ENCODE results near the gene FXYD5. TPM values are rescaled to one million over a fixed set of nuclear protein-coding genes. Genes with fewer than 3 reads are reported as not detected.

The FXYD5 gene
- total and polyA plus RNA-seq, 10 of the 15 experiments (the other 5 are each of a cell fraction or from before 2014, with no cell fraction given): 30.0 to 159 (median 93.9) TPM

GRCh38 chr19:35170359-35171061, 16.0 kb downstream of the FXYD5 start:
- Histone ChIP-seq H4K20me1 (ENCODE audit: control insufficient read depth, insufficient read depth) (no peaks in the 10 kb centered on the region), H2AFZ (ENCODE audit: control insufficient read depth, low read depth, low read length) (no peak overlapping the region), H3K27me3 (replicated peaks in 1 of 2; ENCODE audit: control insufficient read depth in 2 of 2, insufficient read depth in 2 of 2, low read length in 1 of 2) (no peaks in the 10 kb centered on the region), H3K79me2 (ENCODE audit: control insufficient read depth, insufficient read depth, low read length) (no peaks in the 10 kb centered on the region), H3K9ac (ENCODE audit: control insufficient read depth, insufficient read depth, low read length) (no peak overlapping the region), H3K36me3 (ENCODE audit: control insufficient read depth in 2 of 2, insufficient read depth in 2 of 2, low read length in 1 of 2) (peaks cover 17 to 19% of the 10 kb centered on the region in 2 experiments), H3K4me2 (ENCODE audit: control insufficient read depth, insufficient read depth) (no peak overlapping the region), H3K4me3 (no peak overlapping the region), H3K4me1 (ENCODE audit: control insufficient read depth, insufficient read depth, low read length) (peaks cover 11% of the 10 kb centered on the region; the same call in 1 of the 2 replicates), H3K27ac (ENCODE audit: control insufficient read depth, insufficient read depth) (no peak overlapping the region), H3K9me3 (replicated peaks; ENCODE audit: control insufficient read depth, insufficient read depth, low read length) (peaks cover 13% of the 10 kb centered on the region)
- 97% methylated on average over 5 of the region's 7 CpGs for WGBS (ENCODE audit: insufficient coverage, insufficient replicate concordance, low lambda C conversion rate, missing lambda C conversion rate)
- ChIA-PET POLR2A (no interaction called here), SMC1A (ENCODE audit: uncharacterized antibody, unreplicated experiment) (no interaction called here), RAD21 (ENCODE audit: unreplicated experiment) (no interaction called here), CTCF (no interaction called here)
- no peak for DNase-seq (ENCODE audit: low read depth, low spot score)
- no peak for TF ChIP-seq PAX8 (IDR thresholded peaks at IDR 0.05)
- intact Hi-C loops (cut with micrococcal nuclease; ENCODE audit: unreplicated experiment) (no loop called here), in situ Hi-C loops (cut with MboI) (no loop called here)
- no TSS peak for BruUV-seq (replicated peaks)
- ATAC-seq: no peak
- no peak for FAIRE-seq

- peaks cover 1% of the 10 kb centered on the region; the same call in 2 of the 3 replicates for H3K9me3 ChIP-seq (replicated peaks; ENCODE audit: control insufficient read depth, insufficient read depth, low read length)
- peaks cover 5 to 9% of the 10 kb centered on the region in 2 experiments; a peak in 3 of 4 replicates for H3K36me3 ChIP-seq (ENCODE audit: control insufficient read depth in 2 of 2, insufficient read depth in 2 of 2, low read length in 1 of 2)
- in situ Hi-C loops (cut with MboI) (no loop called here), intact Hi-C loops (cut with micrococcal nuclease; ENCODE audit: unreplicated experiment) (no loop called here)
- no peaks in the 10 kb centered on the region for H3K79me2 ChIP-seq (ENCODE audit: control insufficient read depth, insufficient read depth, low read length)
- ChIA-PET SMC1A (ENCODE audit: uncharacterized antibody, unreplicated experiment) (interaction anchor here (0.6 to 0.7 kb wide), 2 partner anchors 40 to 69 kb away, joined by 3 to 4 read pairs; no protein-coding TSS in a partner anchor), RAD21 (ENCODE audit: unreplicated experiment) (no interaction called here), CTCF (no interaction called here), POLR2A (no interaction called here)
- H3K9ac ChIP-seq (ENCODE audit: control insufficient read depth, insufficient read depth, low read length): no peak overlapping the region
- H4K20me1 ChIP-seq (ENCODE audit: control insufficient read depth, insufficient read depth): no peaks in the 10 kb centered on the region
- no peak overlapping the region for H2AFZ ChIP-seq (ENCODE audit: control insufficient read depth, low read depth, low read length)
- DNase-seq (ENCODE audit: low read depth, low spot score) (no peak), FAIRE-seq (no peak), ATAC-seq (no peak)
- BruUV-seq (replicated peaks): no TSS peak
- H3K4me2 ChIP-seq (ENCODE audit: control insufficient read depth, insufficient read depth): no peak overlapping the region
- no peak overlapping the region for H3K4me3 ChIP-seq
- 67% methylated on average over 3 of the region's 3 CpGs for WGBS (ENCODE audit: insufficient coverage, insufficient replicate concordance, low lambda C conversion rate, missing lambda C conversion rate)
- peaks cover 7% of the 10 kb centered on the region; the same call in 1 of the 2 replicates for H3K4me1 ChIP-seq (ENCODE audit: control insufficient read depth, insufficient read depth, low read length)
- no peak overlapping the region for H3K27ac ChIP-seq (ENCODE audit: control insufficient read depth, insufficient read depth)
- H3K27me3 ChIP-seq (replicated peaks in 1 of 2; ENCODE audit: control insufficient read depth in 2 of 2, insufficient read depth in 2 of 2, low read length in 1 of 2): no peaks in the 10 kb centered on the region
- TF ChIP-seq TAF1 (IDR thresholded peaks at IDR 0.05; ENCODE audit: borderline replicate concordance, low read depth, low read length): no peak
- no peak for TF ChIP-seq MTA2 (IDR thresholded peaks at IDR 0.05; ENCODE audit: low read depth)
- no peak for TF ChIP-seq PRDM15 (CRISPR knock-in tag; IDR thresholded peaks at IDR 0.05)
- no peak for TF ChIP-seq ATF3 (IDR thresholded peaks at IDR 0.05; ENCODE audit: borderline replicate concordance, extremely low read depth, low read depth, low read length)
- TF ChIP-seq IKZF1 (conservative IDR thresholded peaks at IDR 0.05): no peak
- TF ChIP-seq USF2 (IDR thresholded peaks at IDR 0.05; ENCODE audit: borderline replicate concordance, low read depth, low read length): no peak
- TF ChIP-seq RAD21 (IDR thresholded peaks at IDR 0.05; ENCODE audit: insufficient read depth, low read depth, low read length): no peak
- no peak for TF ChIP-seq ZBED1 (IDR thresholded peaks at IDR 0.05; ENCODE audit: borderline replicate concordance)
- TF ChIP-seq IRF3 (IDR thresholded peaks at IDR 0.05): no peak
- TF ChIP-seq SREBF1 (IDR thresholded peaks at IDR 0.05; ENCODE audit: low read length): no peak
Observed at GRCh38 chr19:35171730-35172129, 17.2 kb downstream of the FXYD5 start.

Measured in GM12878 (cell line).